Left hindlimb (tissue), 1 donor: Measurements from ENCODE around the gene TBC1D13.
"Not testable (repeated sequence)": the region's sequence is repeated elsewhere in the genome, so short reads cannot be mapped to it uniquely, and the experiment has no call there.

Source experiments
- DNase-seq: peaks from one replicate; pipeline ENCODE4 v3.0.0-alpha.2; 2018

TBC1D13 gene

DNA sequence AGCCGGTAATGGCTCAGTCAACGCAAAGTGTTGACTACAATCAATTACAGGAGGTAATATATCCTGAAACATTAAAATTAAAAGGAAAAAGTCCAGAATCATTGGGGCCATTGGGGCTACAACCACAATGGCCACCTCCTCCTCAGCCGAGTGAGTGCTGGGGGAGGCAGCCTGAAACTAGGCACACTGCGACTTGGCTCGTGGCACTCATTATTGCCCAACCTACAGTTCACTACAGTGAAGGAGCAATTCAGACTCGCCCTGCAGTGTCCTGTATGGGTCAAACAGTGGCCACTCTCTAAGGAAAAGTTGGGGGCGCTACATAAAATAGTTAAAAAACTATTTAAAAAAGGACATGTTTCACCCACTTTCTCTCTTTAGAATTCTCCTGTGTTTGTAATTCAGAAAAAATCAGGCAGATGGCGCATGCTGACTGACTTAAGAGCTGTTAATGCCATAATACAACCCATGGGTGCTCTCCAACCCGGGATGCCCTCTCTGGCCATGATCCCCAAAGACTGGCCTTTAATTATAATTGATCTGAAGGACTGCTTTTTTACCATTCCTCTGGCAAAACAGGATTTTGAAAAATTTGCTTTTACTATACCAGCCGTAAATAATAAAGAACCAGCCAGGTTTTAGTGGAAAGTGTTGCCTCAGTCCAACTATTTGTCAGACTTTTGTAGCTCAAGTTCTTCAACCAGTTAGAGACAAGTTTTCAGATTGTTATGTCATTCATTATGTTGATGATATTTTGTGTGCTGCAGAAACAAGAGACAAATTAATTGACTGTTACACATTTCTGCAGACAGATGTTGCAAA, 64.9 kb downstream of the TBC1D13 start:
- DNase-seq: not testable (repeated sequence)

DNA sequence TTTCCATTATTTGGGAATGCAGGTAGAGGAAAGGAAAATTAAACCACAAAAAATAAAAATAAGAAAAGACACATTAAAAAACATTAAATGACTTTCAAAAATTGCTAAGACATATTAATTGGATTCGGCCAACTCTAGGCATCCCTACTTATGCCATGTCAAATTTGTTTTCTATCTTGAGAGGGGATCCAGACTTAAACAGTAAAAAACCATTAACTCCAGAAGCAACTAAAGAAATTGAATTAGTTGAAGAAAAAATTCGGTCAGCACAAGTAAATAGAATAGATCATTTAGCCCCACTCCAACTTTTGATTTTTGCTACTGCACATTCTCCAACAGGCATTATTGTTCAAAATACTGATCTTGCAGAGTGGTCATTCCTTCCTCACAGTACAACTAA, 65.6 kb downstream of the TBC1D13 start:
- DNase-seq: not testable (repeated sequence)

DNA sequence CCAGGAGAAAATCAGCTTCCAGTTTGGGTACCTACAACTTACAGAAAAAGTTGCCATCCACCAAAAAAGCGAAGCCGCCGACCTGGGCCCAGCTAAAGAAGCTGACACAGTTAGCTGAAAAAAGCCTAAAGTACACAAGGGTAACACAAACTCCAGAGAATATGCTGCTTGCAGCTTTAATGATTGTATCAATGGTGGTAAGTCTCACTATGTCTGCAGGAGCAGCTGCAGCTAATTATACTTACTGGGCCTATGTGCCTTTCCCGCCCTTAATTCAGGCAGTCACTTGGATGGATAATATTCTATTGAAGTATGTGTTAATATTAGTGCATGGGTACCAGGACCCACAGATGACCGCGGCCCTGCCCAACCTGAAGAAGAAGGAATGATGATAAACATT, 67.4 kb downstream of the TBC1D13 start:
- DNase-seq: not testable (repeated sequence)

DNA sequence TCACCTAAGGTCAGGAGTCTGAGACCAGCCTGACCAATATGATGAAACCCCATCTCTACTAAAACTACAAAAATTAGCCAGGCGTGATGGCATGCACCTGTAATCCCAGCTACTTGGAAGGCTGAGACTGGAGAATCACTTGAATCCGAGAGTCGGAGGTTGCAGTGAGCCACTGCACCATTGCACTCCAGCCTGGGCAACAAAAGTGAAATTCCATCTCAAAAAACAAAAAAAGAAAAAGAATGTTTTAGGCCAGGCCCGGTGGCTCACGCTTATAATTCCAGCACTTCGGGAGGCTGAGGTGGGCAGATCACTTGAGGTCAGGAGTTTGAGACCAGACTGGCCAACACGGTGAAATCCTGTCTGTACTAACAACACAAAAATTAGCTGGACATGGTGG, 71.4 kb downstream of the TBC1D13 start:
- not testable (repeated sequence) for DNase-seq
